Duodenal mucosa (tissue), 2 donors: Measurements from ENCODE around the gene RNF31.

ENCODE experiments used
- H3K27ac ChIP-seq: one replicate; pipeline ENCODE4 v1.7.0; 2013; ENCODE audit warnings: low read depth, low read length
- H3K27me3 ChIP-seq, 2 donors: one replicate each; pipeline ENCODE4 v1.7.0; 2013; ENCODE audit warnings: low read length in 2 of 2, control low read depth in 1 of 2; ENCODE audit not compliant: insufficient read depth in 2 of 2, control insufficient read depth in 1 of 2
- H3K36me3 ChIP-seq, 2 donors: one replicate each; pipeline ENCODE4 v1.7.0; 2013; ENCODE audit warnings: low read length in 2 of 2, control low read depth in 1 of 2; ENCODE audit not compliant: insufficient read depth in 2 of 2, control insufficient read depth in 1 of 2
- H3K4me1 ChIP-seq, 2 donors: one replicate each; pipeline ENCODE4 v1.7.0; 2013; ENCODE audit warnings: low read length in 2 of 2, control low read depth in 1 of 2; ENCODE audit not compliant: insufficient read depth in 2 of 2, control insufficient read depth in 1 of 2
- H3K4me3 ChIP-seq, 2 donors: one replicate each; pipeline ENCODE4 v1.7.0; 2013; ENCODE audit warnings: low read length in 2 of 2, low read depth in 1 of 2
- H3K9ac ChIP-seq, 2 donors: one replicate each; pipeline ENCODE4 v1.7.0; 2013; ENCODE audit warnings: low read length in 2 of 2, low read depth in 1 of 2
- H3K9me3 ChIP-seq, 2 donors: one replicate each; pipeline ENCODE4 v1.7.0; 2013; ENCODE audit warnings: low read length in 2 of 2, control low read depth in 1 of 2; ENCODE audit not compliant: control insufficient read depth in 1 of 2

Gene RNF31

DNA sequence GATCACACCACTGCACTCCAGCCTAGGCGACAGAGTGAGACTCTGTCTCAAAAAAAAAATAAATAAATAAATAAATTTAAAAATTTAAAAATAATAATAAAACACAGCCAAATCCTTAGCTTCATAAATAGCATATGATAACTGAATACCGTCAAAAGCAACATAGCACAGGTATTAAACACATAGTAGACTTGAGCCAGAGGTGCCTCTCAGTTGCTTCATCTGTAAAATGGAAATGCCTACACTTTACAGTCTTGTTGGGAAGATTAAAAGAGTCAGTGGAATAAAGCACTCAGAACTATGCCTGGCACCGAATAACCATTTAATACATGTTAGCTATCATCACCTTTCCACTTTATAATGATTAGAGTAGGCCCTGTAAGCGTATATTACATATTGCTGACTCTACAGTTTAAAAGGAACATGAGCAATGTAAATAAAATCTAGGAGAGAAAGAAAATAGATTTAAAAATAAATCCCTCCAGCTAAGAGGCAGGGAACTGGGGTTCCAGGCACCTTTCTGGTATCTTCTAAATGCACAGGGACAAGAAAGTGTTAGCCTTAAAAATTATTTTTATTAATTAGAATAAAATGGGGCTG, 40.5 kb upstream of the RNF31 start:
- H3K4me1 ChIP-seq = peaks cover 17 to 24% of the 10 kb centered on the region in 2 donors
- H3K9me3 ChIP-seq = no peaks in the 10 kb centered on the region
- H3K4me3 ChIP-seq = no peak overlapping the region
- H3K27me3 ChIP-seq = no peaks in the 10 kb centered on the region
- no peak overlapping the region for H3K27ac ChIP-seq
- H3K36me3 ChIP-seq = peaks cover 19 to 27% of the 10 kb centered on the region in 2 donors
- H3K9ac ChIP-seq = no peak overlapping the region

DNA sequence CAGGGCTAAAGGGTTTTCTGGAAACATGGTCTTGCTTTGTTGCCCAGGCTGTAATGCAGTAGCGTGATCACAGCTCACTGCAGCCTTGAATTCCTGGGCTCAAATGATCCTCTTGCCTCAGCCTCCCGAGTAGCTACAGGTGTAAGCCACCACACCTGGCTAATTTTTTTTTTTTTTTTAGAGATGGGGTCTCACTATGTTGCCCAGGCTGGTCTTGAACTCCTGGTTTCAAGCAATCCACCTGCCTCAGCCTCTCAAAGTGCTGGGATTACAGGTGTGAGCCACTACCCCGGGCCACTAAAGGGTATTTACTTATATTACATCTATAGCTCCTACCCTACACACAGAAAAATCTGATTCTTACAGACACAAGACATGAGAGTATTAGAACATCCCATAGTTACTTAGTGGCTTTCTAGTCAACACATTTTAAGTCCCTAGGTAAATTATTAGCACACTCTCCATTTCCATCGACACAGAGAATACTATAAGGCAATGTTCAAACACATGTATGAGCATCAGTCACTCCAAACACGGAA, 38.9 kb upstream of the RNF31 start:
- H3K27ac ChIP-seq = no peak overlapping the region
- H3K4me1 ChIP-seq = peaks cover 17 to 24% of the 10 kb centered on the region in 2 donors
- H3K9me3 ChIP-seq = no peaks in the 10 kb centered on the region
- peaks cover 6 to 12% of the 10 kb centered on the region in 2 donors for H3K36me3 ChIP-seq
- H3K27me3 ChIP-seq = no peaks in the 10 kb centered on the region
- H3K9ac ChIP-seq = peak overlapping the region in 1 of 2 donors; percentile 8
- H3K4me3 ChIP-seq = no peak overlapping the region

DNA sequence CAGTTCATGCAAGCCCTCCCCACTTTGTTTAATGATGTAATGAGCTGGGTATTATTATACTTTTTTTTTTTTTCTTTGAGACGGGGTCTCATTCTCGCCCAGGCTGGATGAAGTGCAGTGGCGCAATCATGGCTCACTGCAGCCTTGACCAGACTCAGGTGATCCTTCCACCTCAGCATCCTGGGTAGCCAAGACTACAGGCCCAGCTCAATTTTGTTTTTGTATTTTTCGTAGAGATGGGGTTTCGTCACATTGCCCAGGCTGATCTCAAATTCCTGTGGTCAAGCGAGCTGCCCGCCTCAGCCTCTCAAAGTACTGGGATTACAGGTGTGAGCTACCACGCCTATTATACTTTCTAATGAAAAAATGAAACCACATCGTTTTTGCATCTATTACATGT, 37.2 kb upstream of the RNF31 start:
- H3K9ac ChIP-seq = no peak overlapping the region
- no peaks in the 10 kb centered on the region for H3K27me3 ChIP-seq
- peaks cover 15 to 24% of the 10 kb centered on the region in 2 donors for H3K4me1 ChIP-seq
- no peaks in the 10 kb centered on the region for H3K9me3 ChIP-seq
- no peak overlapping the region for H3K4me3 ChIP-seq
- no peaks in the 10 kb centered on the region for H3K36me3 ChIP-seq
- no peak overlapping the region for H3K27ac ChIP-seq

DNA sequence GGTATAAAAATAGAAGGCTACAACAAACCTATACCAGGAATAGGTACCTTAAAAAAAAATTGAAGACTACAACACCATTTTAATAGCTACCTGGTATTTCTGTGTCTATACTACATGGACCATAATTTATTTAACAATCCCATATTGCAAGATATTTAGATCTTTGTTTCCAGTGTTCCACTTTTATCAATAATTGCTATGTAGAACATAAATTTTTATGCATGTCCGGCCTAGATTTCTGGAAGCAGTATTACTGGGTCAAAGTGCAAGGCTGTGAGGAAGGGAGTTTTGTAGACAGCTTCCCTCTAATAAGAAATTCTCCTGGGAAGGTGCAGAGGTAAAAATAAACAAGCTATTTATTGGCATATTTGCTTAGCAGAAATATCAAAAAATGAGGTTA, 36.8 kb upstream of the RNF31 start:
- Histone ChIP-seq H3K4me1 (peaks cover 17 to 24% of the 10 kb centered on the region in 2 donors), H3K36me3 (no peaks in the 10 kb centered on the region), H3K27ac (no peak overlapping the region), H3K9me3 (no peaks in the 10 kb centered on the region), H3K27me3 (no peaks in the 10 kb centered on the region), H3K4me3 (no peak overlapping the region), H3K9ac (no peak overlapping the region)

DNA sequence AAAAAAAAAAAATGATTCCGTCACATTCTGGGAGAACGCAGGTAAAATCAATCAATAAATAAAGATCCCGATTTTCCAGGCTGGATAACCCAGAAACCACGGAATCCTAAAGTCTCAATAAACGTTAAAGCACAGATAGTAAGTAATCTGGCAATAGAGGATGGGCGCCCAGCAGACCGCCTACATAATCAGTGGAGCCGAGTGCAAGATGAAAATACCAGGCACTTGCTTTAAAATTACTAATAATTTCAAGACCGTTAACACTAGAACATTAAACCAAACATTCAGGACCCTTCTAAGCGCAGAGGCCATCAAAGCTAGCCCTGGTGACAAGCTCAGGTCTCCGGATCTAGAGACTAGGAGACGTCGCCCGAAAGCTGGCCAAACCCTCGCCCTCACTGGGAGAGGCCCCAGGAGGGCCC, 33.9 kb upstream of the RNF31 start:
- Histone ChIP-seq H3K9ac (peak overlapping the region; percentile 88 to 99), H3K27me3 (no peaks in the 10 kb centered on the region), H3K4me1 (peaks cover 33 to 35% of the 10 kb centered on the region in 2 donors), H3K4me3 (peak overlapping the region; percentile 84 to 95), H3K9me3 (no peaks in the 10 kb centered on the region), H3K36me3 (peaks cover 8 to 17% of the 10 kb centered on the region in 2 donors), H3K27ac (peak overlapping the region; percentile 100)

DNA sequence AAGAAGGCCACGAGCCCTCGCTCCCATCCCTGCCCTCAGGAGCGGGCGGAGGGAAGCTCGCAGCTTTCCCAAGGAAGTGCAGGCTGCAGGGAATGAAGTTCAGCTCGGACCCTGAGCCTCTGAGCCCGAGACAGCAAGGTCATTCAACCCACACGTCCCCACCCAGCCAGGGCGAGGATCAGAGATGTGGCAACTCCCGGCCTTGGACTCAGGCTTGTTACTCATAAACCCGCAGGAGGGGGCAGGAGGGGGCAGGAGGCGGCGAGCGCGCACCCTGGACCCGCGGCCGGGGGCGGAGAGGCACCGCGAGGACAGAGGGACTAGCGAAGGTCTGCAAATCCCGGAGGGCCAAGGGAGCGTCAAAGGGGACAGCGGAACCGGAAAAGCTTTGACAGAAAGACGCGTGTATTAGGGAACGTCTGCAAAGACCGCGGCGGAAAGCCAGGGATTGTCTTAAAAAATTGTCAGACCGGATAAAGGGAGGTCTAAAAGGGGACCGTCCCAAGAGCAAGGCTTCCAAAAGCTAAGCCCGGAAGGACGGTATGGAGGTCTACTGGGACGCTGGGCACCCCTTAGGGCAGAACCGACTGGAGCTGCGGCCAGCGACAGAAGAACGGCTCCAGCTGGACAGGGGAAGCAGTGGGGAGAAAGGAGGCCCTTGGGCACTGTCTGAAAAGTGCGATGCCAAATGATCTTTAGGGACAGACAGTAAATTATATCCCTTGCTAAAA, 33.3 kb upstream of the RNF31 start:
- peak overlapping the region; percentile 88 to 99 for H3K9ac ChIP-seq
- peaks cover 28 to 32% of the 10 kb centered on the region in 2 donors for H3K4me1 ChIP-seq
- no peaks in the 10 kb centered on the region for H3K27me3 ChIP-seq
- H3K27ac ChIP-seq = peak overlapping the region; percentile 100
- peak overlapping the region; percentile 84 to 95 for H3K4me3 ChIP-seq
- peaks cover 14 to 22% of the 10 kb centered on the region in 2 donors for H3K36me3 ChIP-seq
- H3K9me3 ChIP-seq = no peaks in the 10 kb centered on the region

DNA sequence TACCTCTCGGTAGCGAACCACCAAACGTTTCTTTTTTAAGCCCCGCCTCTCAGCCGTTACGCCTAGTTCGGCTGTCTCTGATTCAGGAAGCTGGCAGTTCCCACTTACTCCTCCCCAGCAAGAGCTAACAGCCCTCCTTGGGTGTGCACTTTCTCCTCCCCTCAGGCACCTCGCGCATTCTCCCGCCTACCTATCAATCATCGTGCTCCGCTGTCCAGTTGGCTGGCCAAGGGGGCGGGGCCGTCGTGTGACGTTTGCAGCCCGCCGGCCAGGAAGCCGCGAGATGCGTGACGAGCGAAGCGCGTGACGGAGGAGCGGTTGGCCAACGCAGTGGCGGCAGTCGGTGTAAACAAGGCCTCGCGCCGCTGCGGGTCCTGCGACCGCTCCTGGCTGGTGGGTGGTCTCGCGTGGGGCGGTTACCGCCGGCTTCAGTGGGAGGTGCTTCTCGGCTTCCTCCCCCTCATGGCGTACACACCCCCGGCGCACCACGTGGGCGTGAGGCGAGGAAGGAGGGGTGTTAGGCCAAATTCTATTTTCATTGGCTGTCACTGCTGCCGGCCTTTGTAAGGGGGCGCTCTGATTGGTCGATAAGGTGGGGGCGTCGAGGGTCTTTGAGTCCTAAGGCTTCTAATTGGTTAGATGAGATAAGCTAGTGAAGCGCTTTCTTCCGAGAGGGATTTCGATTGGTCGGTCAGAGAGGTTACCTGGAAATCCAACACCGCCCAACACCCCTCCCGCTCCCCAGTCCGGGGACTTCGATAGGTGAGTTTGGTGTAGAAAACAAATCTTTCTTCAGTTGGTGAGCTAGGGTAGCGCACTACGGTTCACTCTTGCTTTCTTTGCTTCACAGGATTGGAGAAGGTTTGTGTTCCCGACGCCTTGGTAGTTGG, 32.5 kb upstream of the RNF31 start, which contains the start of the genes DCAF11 and NRL:
TSS of gene DCAF11 (plus strand) at position 246 of the 890 bp plus-strand sequence. CDS start 818 bp downstream, outside the sequence.
TSS of gene NRL (minus strand) at position 418 of the 890 bp plus-strand sequence. CDS start 32,101 bp downstream, outside the sequence.
- peak within 1 kb of the TSS; percentile 88 to 99 for H3K9ac ChIP-seq
- peak within 1 kb of the TSS; percentile 100 for H3K27ac ChIP-seq
- H3K4me1 ChIP-seq = peaks cover 25 to 29% of the 10 kb centered on the region in 2 donors
- H3K36me3 ChIP-seq = peaks cover 22 to 31% of the 10 kb centered on the region in 2 donors
- no peaks in the 10 kb centered on the region for H3K9me3 ChIP-seq
- peak within 1 kb of the TSS; percentile 84 to 95 for H3K4me3 ChIP-seq
- H3K27me3 ChIP-seq = no peaks in the 10 kb centered on the region

DNA sequence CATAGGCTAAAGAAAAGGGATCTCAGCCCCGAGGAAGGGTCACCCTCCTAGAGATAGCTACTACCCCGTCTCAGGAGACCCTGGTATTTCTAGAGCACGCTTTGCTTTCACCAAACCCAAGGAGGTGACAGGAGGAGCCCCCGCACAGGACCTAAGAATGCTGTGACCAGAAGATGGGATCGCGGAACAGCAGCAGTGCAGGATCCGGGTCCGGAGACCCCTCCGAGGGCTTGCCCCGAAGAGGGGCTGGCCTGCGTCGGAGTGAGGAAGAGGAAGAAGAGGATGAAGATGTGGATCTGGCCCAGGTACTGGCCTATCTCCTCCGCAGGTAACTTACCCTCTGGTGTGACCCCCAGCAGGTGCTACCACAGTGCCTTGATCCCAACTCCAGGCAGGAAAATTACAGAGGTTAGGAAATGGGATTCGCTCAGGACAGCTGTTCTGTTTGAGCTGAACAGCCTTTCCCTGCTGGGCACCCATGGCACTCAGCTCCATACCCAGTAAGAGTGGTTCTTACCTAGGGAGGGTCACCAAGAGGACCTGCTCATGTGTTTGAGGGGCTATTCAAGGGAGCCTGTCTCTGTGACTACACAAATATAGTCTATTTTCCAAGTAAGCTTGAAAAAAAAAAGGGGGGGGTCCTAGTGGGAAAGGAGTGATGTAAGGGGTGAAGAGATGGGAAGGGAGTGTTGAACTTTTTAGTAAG, 31.7 kb upstream of the RNF31 start:
- peak overlapping the region; percentile 84 to 95 for H3K4me3 ChIP-seq
- peaks cover 20 to 21% of the 10 kb centered on the region in 2 donors for H3K4me1 ChIP-seq
- H3K27ac ChIP-seq = peak overlapping the region; percentile 43
- H3K9ac ChIP-seq = peak overlapping the region; percentile 88 to 99
- H3K36me3 ChIP-seq = peaks cover 25 to 34% of the 10 kb centered on the region in 2 donors
- no peaks in the 10 kb centered on the region for H3K27me3 ChIP-seq
- H3K9me3 ChIP-seq = no peaks in the 10 kb centered on the region

DNA sequence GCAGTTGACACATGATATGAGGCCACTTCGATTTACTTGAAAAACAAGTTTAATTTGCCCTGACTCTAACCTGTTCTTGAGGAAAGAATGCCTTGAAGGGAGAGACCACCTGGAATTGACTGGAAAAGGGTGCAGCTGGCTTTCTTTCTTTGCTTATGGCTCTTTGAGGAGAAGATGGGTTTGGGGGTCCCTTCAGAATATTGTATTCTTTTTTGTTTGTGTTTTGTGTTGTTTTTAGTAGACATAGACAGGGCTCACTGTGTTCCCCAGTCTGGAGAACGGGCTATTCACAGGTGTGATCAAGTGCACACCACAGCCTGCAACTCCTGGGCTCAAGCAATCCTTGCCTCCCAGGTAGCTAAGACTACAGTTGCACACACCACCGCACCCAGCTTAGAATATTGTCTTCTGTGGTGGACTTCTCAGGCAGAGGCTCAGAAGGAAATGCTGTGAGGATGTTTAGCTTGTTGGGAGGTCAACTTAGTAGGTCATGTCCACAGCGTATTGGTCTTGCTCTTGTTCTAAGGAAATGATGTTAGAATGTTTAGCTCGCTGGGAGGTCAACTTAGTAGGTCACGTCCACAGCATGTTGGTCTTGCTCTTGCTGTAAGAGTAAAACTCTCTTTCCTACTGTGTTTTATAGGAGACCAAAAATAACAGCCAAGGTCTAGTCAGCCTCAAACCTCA, 31.0 kb upstream of the RNF31 start:
- Histone ChIP-seq H3K4me1 (peaks cover 13 to 21% of the 10 kb centered on the region in 2 donors), H3K9ac (peak overlapping the region; percentile 88 to 99), H3K9me3 (no peaks in the 10 kb centered on the region), H3K36me3 (peaks cover 32 to 41% of the 10 kb centered on the region in 2 donors), H3K27me3 (no peaks in the 10 kb centered on the region), H3K27ac (no peak overlapping the region), H3K4me3 (peak overlapping the region; percentile 84 to 95)
